HG03469 (cell line): Measurements from ENCODE around the gene ALS2.
"Not testable (repeated sequence)": the region's sequence is repeated elsewhere in the genome, so short reads cannot be mapped to it uniquely, and the experiment has no call there.

ENCODE experiments used
- ATAC-seq: cut with Tn5 transposase; IDR thresholded peaks from one replicate; pipeline ENCODE4 v1.9.1; 2021; ENCODE audit warnings: mild to moderate bottlenecking, moderate library complexity, moderate number of reproducible peaks; ENCODE audit not compliant: unreplicated experiment

ALS2 gene

GRCh38 chr2:201795607-201796477 is 15.1 kb upstream of the ALS2 start:
- ATAC-seq: no peak

- no peak for ATAC-seq
Observed at GRCh38 chr2:201794294-201794693, 13.6 kb upstream of the ALS2 start.

- ATAC-seq: no peak
Observed at GRCh38 chr2:201793631-201794030, 12.9 kb upstream of the ALS2 start.

- ATAC-seq: no peak
Observed at GRCh38 chr2:201790989-201791388, 10.3 kb upstream of the ALS2 start.

- no peak for ATAC-seq
Observed at GRCh38 chr2:201790291-201790690, 9.6 kb upstream of the ALS2 start.

GRCh38 chr2:201789395-201789794 is 8.7 kb upstream of the ALS2 start:
- ATAC-seq: no peak

- no peak for ATAC-seq
Observed at GRCh38 chr2:201788371-201788770, 7.6 kb upstream of the ALS2 start.

- no peak for ATAC-seq
Observed at GRCh38 chr2:201786471-201786870, 5.7 kb upstream of the ALS2 start.

- ATAC-seq: no peak
Observed at GRCh38 chr2:201785135-201785534, 4.4 kb upstream of the ALS2 start.

GRCh38 chr2:201784563-201784962 is 3.8 kb upstream of the ALS2 start:
- ATAC-seq: no peak

- ATAC-seq: no peak
Observed at GRCh38 chr2:201781557-201782051, 871 bp upstream of the ALS2 start.

GRCh38 chr2:201779901-201780673 is 646 bp downstream of the ALS2 start:
- no peak for ATAC-seq

- no peak for ATAC-seq
Observed at GRCh38 chr2:201777869-201778268, 2.9 kb downstream of the ALS2 start.

- ATAC-seq: no peak
Observed at GRCh38 chr2:201777043-201777442, 3.7 kb downstream of the ALS2 start.

GRCh38 chr2:201775326-201775725 is 5.4 kb downstream of the ALS2 start:
- no peak for ATAC-seq

- no peak for ATAC-seq
Observed at GRCh38 chr2:201774546-201774945, 6.2 kb downstream of the ALS2 start.

GRCh38 chr2:201773990-201774389 is 6.7 kb downstream of the ALS2 start:
- no peak for ATAC-seq

GRCh38 chr2:201769666-201770373 is 10.9 kb downstream of the ALS2 start:
- ATAC-seq: no peak

- no peak for ATAC-seq
Observed at GRCh38 chr2:201768918-201769317, 11.8 kb downstream of the ALS2 start.

GRCh38 chr2:201765799-201766198 is 14.9 kb downstream of the ALS2 start:
- no peak for ATAC-seq

GRCh38 chr2:201764469-201764868 is 16.3 kb downstream of the ALS2 start:
- not testable (repeated sequence) for ATAC-seq
